Fibroblast of skin of abdomen (primary cell): ENCODE measurements around the gene ABHD16A.
A peak's percentile ranks its signal among the peaks of the same experiment; 100 is the strongest.

Experiments
- DNase-seq: peaks from one replicate; pipeline ENCODE4 v3.0.0-alpha.2; 2013

The ABHD16A gene

GRCh38 chr6:31660381-31661261, 42.5 kb downstream of the ABHD16A start, which contains the start of gene C6orf47:
Gene C6orf47 (minus strand): TSS chr6:31660778. CDS start chr6:31659947, 831 bp downstream.
- DNase-seq, result peak; percentile 78

DNA sequence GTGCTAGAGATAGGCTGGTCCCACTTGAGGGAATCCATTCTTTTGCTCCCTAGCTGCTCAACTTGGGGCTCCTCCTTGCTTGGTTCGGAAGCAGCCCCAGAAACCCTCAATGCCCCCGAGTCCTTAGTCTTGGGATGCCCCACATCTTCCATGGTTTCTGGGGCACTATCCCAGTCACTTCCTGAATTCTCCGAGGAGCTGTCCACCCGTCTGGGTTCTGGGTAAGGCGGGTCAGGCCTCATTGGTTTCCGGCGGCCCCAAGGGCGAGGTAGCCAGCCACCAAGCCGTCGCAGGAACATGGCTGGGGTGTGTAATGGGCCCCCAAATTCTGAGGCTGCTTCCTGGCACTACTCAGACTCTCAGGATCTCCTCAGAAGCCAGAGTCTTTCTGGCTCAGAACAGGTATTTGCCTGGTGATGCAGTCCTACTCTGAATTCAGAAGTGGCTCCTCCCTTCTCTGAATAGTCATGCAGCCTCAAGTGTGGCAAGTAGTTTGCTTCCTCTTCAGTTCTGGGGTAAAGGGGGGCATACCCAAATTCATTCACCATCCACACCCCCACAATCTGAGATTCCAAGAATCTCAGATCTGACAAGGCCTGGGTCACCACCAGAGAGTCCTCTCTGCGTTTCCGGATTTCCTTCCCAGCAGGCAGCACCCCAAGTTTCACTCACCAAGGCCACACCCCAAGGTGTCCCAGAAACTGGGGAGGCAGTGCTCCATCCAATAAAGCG, 43.3 kb downstream of the ABHD16A start:
- DNase-seq, result no peak

- DNase-seq, result no peak
These were observed 44.0 kb downstream of the ABHD16A start for GRCh38 chr6:31658983-31659648.

GRCh38 chr6:31658158-31658688, 44.9 kb downstream of the ABHD16A start:
- no peak for DNase-seq

- no peak for DNase-seq
These were observed 45.5 kb downstream of the ABHD16A start for GRCh38 chr6:31657406-31658157.

DNA sequence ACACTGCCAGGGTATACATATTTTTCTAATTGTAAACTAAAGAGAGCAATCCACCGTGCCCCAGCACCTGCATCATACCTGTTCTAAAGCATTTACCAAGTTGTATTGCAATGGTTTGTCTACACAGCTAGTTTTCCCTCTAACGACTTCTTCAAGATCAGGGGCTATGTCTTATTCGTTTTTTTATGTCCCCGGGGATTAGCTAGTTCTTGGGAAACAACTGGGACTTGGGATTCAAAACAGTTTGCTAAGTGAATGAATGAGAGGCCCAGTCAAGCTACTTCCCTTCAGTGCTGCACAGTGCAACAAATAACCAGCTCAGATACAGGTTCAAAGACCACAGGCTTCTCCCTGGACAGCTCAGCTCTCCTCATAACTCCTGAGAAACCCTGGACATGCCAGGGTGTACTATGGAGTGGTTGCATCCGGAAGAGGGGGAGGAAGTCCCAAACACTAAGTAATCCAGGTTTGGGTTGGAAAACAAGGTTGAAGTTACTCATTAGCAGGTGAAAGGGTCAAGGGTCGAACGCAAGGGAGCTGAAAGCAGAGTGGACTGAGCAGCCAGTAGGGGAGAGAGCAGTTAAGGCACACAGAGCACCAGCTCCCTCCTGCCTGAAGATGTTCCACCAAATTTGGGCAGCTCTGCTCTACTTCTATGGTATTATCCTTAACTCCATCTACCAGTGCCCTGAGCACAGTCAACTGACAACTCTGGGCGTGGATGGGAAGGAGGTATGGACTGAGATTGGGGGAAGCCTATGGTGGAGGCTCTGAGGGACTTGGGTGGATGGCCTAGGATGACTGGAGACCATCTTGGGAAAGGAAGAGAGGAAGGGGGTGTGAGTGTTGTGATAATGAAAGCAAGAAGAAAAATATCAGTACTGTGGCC, 47.5 kb downstream of the ABHD16A start, which contains the start of gene APOM:
APOM (plus strand) TSS at position 546 of the 889 bp plus-strand sequence; CDS start at position 619, 73 bp downstream.
- DNase-seq, result no peak

DNA sequence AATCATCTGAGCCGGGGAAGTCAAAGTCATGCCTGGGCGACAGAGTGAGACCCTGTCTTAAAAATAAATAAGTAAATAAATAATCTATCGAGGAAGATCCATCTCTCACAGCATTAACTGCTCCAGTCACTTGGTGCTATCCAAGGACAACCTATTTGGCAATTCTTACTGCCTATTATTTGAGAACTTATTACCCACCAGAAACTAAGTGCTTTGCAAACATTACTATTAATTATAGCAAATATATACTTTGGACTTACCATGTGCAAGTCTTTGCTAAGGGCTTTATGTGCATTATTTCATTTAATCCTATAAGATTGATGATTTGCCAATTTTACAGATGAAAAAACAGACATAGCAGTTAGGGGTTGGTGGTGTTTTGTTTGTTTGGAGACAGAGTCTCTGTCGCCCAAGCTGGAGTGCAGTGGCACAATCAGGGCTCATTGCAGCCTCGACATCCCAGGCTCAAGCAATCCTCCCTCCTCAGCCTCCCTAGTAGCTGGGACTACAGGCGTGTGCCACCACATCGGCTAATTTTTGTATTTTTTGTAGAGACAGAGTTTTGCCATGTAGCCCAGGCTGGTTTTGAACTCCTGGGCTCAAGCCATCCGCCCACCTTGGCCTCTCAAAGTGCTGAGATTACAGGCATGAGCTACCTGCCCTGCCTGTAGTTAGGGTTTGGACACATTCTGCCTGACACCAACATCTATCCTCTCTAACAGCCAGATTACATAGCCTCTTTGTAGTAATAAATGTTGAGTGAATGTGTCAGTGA, 48.4 kb downstream of the ABHD16A start:
- DNase-seq, result no peak

- no peak for DNase-seq
These were observed 50.0 kb downstream of the ABHD16A start for GRCh38 chr6:31652925-31653724.

DNA sequence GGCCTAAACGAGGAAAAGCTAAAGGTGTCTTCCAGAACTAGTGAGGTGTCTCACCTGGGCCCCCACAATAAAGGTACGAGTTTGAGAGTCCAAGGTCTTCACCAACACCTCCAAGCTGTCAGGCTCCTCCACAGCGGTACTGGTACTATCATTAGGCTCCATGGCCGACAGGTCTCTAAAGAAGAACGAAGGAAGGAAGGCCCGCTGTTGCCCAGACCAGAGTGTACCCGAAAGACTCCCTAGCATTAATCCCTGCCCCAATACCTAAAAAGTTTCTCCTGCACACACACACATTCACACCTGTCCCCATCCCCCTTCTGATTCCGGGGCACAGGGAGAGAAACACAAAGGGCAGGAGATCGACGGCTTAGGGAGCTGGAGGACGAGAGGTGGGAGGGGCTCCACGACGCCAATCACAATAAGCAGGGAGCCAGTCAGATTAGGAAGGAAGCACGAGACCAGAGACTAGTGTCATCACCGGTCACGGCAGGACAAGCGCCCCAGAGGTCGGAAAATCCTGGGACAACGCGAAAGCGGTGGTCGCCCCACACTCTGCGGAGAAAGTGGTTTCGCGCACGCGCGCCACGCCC, 51.4 kb downstream of the ABHD16A start:
- peak; percentile 64 for DNase-seq

DNA sequence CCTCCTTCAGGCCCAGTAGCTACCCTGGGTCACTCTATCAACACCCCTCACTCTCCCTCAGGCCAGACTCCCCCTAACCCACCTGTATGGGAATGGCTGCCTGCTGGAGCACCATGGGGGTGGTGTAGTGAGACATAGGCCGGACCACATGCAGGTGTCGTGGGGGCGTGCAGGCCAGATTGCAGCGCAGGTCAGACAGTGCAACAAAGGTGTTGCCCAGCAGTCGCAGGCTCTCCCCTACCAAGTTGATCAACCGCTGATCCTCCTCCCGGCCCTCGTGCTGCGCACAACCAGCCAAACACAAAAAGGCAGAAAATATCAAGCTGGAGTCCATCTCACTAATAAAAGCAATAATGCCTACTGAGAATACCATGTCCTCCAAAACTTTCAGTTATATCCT, 57.8 kb downstream of the ABHD16A start:
- no peak for DNase-seq

GRCh38 chr6:31643818-31644454, 59.2 kb downstream of the ABHD16A start:
- DNase-seq, result no peak

GRCh38 chr6:31642798-31643570, 60.1 kb downstream of the ABHD16A start:
- no peak for DNase-seq

DNA sequence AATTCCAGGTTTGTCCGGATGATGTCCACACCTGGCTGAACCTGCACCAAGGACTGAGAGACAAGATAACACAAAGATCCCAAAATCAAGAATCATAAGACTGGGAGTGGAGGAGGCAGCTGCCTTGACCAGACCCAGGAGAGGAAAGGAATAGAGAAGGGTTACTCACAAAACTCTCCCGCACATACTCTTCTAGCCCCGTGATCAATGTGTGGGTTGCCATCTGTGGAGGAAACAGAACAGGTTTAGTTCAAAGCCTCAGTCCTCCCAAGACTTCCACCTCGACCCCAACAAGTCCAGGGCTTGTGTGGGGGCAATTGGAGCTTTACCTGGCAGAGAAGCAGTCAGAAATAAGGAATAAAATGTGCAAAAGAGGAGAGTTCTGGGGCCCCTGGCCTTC, 61.8 kb downstream of the ABHD16A start:
- DNase-seq, result no peak

- no peak for DNase-seq
These were observed 62.5 kb downstream of the ABHD16A start for GRCh38 chr6:31640612-31641011.

- peak; percentile 41 for DNase-seq
These were observed 63.7 kb downstream of the ABHD16A start for GRCh38 chr6:31639449-31639861.

DNA sequence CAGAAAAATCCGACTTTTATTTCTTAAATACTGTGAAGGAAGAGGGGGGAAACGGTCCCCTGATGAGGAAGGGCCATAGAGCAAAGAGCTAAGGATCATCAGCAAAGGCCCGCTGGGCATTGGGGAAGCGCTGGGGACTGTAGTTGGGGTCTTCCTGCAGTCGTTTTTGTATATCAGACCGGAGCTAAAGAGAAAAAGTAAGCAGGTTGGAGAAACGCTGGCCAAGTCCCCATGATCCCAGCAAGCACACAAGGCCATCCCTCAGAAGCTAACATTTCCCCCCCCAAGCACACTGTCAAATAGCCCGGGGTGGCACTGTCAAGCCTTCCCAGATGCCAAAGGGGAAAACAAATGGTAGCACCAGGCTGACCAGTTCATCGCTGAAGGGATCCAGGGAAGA, 64.1 kb downstream of the ABHD16A start:
- no peak for DNase-seq
